Breast epithelium (tissue), 3 donors: ENCODE data around the gene RRH.

Experiments used
- CTCF ChIP-seq, 3 donors: fragments of 450-650 bp; IDR thresholded peaks; one replicate each; pipeline ENCODE4 v1.5.1; 2016 to 2017; ENCODE audit warnings: antibody characterized with exemption in 3 of 3, mild to moderate bottlenecking in 3 of 3, moderate library complexity in 3 of 3
- POLR2A ChIP-seq: fragments of 450-650 bp; IDR thresholded peaks from one replicate; pipeline ENCODE4 v1.6.1; 2016; ENCODE audit warnings: antibody characterized with exemption, mild to moderate bottlenecking, moderate library complexity

DNA sequence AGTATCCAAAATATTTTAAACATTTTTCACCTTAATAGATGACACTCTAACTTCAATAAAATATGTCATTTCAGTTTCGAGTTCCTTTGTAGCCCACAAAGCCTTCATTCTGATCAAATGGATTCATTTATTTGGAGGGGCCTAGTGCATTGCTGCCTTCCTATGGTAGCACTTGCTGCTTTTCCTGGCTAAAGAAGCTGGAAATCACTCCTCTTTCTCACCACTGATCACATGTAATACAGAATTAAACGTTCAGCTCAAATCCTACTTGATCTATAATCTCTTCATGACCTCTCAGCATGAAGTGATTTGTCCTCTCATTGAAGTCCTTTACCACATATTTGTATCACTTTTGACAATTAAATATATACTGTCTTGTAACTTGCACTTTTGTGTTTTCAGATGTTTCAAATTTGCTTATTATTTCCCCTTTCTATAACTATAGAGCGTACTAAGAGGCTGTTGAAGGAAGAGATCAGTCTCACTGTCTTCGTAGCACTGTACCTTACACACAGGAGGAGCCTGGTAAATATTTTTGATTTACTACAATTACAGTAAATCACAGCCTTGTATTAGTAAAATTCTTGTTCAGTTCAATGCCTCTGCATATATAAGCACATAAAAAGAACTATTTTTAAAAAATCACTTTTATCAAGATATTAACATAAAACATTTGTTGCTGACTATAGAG lies 26.5 kb upstream of the RRH start:
- no peak for TF ChIP-seq CTCF (IDR thresholded peaks at IDR 0.05)
- no peak for TF ChIP-seq POLR2A
